Nephron progenitor cell (in vitro differentiated cells): ENCODE results near the gene CYB5A.
"Not testable (repeated sequence)": the region's sequence is repeated elsewhere in the genome, so short reads cannot be mapped to it uniquely, and the experiment has no call there.

ENCODE experiments used
- DNase-seq: peaks from one replicate; pipeline ENCODE4 v3.0.0; 2021
- H3K27ac Mint-ChIP-seq: 2 replicates; pipeline ENCODE4 v1.8.0; 2021; ENCODE audit warnings: mild to moderate bottlenecking, moderate library complexity, mixed read lengths
- H3K27me3 Mint-ChIP-seq: 2 replicates; pipeline ENCODE4 v1.8.0; 2021; ENCODE audit warnings: mild to moderate bottlenecking, low read depth, mixed read lengths; ENCODE audit not compliant: poor library complexity
- H3K36me3 Mint-ChIP-seq: 2 replicates; pipeline ENCODE4 v1.8.0; 2021; ENCODE audit warnings: low read depth, mixed read lengths
- H3K4me1 Mint-ChIP-seq: 2 replicates; pipeline ENCODE4 v1.8.0; 2021; ENCODE audit warnings: mixed read lengths
- H3K4me3 Mint-ChIP-seq: 2 replicates; pipeline ENCODE4 v1.8.0; 2021; ENCODE audit warnings: mild to moderate bottlenecking, moderate library complexity, mixed read lengths
- H3K9me3 Mint-ChIP-seq: 2 replicates; pipeline ENCODE4 v1.8.0; 2021; ENCODE audit warnings: mild to moderate bottlenecking, moderate library complexity, mixed read lengths
- TF ChIP-seq, protein P1 (sequence below): fragments of 200-600 bp; sonication (generic); IDR thresholded peaks from 2 replicates; pipeline ENCODE4 v1.5.0; 2021; ENCODE audit warnings: antibody characterized with exemption

The CYB5A gene

DNA sequence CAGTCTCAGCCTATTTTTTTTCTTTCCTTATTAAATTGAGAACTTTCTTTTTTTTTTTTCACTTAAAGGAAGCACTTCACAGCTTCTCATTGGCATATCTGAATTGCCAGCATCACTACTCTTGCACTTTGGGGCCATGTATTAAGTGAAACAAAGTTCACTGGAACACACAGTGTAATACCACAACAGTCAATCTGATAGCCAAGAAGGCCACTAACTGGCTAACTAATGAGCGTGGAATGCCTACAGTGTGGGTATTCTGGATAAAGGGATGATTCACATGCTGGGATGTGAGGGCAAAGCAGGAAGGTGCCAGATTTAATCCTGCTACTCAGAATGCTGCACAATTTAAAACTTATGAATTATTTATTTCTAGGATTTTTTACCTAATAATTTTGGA is 12.2 kb upstream of the CYB5A start:
- Mint-ChIP-seq H3K9me3 (peaks cover 12% of the 10 kb centered on the region), H3K4me3 (no peak overlapping the region), H3K4me1 (peaks cover 6% of the 10 kb centered on the region), H3K27ac (no peak overlapping the region), H3K36me3 (no peaks in the 10 kb centered on the region), H3K27me3 (no peaks in the 10 kb centered on the region)
- no peak for DNase-seq
- TF ChIP-seq, protein P1, sequence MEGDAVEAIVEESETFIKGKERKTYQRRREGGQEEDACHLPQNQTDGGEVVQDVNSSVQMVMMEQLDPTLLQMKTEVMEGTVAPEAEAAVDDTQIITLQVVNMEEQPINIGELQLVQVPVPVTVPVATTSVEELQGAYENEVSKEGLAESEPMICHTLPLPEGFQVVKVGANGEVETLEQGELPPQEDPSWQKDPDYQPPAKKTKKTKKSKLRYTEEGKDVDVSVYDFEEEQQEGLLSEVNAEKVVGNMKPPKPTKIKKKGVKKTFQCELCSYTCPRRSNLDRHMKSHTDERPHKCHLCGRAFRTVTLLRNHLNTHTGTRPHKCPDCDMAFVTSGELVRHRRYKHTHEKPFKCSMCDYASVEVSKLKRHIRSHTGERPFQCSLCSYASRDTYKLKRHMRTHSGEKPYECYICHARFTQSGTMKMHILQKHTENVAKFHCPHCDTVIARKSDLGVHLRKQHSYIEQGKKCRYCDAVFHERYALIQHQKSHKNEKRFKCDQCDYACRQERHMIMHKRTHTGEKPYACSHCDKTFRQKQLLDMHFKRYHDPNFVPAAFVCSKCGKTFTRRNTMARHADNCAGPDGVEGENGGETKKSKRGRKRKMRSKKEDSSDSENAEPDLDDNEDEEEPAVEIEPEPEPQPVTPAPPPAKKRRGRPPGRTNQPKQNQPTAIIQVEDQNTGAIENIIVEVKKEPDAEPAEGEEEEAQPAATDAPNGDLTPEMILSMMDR, result no peak

DNA sequence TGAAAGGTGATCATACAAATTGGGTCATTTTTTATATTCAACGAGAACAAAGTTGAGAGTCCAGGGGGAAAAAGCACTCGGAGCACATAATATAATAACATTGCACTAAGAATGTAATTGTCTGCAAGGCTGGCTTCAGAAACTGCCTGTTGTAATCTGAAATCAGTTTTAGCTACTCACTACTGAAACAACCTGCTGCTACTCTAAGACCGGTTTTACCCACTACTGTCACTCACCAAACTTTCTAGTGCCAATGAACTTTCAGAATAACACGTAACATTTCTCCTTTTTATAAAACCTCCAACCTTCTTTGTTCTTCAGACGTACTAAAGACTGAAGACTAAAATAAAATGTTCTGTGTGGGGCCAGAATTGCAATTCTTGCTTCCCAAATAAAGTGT is 11.5 kb upstream of the CYB5A start:
- no peaks in the 10 kb centered on the region for H3K27me3 Mint-ChIP-seq
- H3K4me3 Mint-ChIP-seq, result no peak overlapping the region
- peaks cover 18% of the 10 kb centered on the region for H3K9me3 Mint-ChIP-seq
- peaks cover 6% of the 10 kb centered on the region for H3K4me1 Mint-ChIP-seq
- peaks cover 2% of the 10 kb centered on the region for H3K36me3 Mint-ChIP-seq
- DNase-seq, result no peak
- TF ChIP-seq, protein P1, result no peak
- no peak overlapping the region for H3K27ac Mint-ChIP-seq

DNA sequence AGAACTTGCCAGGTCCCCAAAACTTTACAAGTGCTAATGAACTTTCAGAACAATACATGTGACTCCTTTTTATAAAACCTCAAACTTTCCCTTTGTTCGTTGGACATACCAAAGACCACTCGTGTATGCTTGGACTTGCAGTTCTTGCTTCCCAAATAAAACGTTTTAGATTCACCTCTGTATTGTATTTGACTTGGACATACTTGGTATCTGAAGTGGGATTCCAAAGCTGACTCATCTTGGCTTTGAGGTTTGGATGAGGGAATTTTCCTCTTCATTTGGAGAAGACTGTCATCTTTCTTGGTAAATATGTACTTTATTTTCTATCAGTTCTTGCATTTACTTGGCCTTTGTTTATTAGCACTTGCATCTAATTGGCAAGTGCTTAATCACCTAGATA is 8.0 kb upstream of the CYB5A start:
- TF ChIP-seq, protein P1, result no peak
- Mint-ChIP-seq H3K4me3 (no peak overlapping the region), H3K4me1 (peaks cover 6% of the 10 kb centered on the region), H3K27ac (no peak overlapping the region), H3K9me3 (peaks cover 16% of the 10 kb centered on the region), H3K36me3 (peaks cover 4% of the 10 kb centered on the region), H3K27me3 (no peaks in the 10 kb centered on the region)
- no peak for DNase-seq

DNA sequence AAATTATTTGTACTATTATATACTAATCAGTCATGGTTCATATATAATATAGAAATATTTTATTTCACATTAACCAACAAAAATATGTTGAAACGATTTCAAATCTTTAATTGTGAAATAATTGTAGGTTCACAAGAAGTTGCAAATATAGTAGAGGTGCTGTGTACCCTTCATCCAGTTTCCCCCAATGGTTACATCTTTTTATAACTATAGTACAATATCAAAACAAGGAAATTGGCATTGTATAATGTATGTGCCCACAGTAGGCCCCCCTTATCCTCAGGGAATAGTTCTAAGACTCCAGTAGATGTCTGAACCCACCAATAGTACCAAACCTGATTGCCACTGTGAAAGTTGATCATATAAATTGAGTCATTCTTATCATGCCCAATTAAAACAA is 7.4 kb upstream of the CYB5A start:
- Mint-ChIP-seq H3K4me3 (no peak overlapping the region), H3K36me3 (peaks cover 4% of the 10 kb centered on the region), H3K9me3 (peaks cover 16% of the 10 kb centered on the region), H3K27ac (no peak overlapping the region), H3K4me1 (peaks cover 6% of the 10 kb centered on the region), H3K27me3 (no peaks in the 10 kb centered on the region)
- DNase-seq, result no peak
- TF ChIP-seq, protein P1, result no peak

DNA sequence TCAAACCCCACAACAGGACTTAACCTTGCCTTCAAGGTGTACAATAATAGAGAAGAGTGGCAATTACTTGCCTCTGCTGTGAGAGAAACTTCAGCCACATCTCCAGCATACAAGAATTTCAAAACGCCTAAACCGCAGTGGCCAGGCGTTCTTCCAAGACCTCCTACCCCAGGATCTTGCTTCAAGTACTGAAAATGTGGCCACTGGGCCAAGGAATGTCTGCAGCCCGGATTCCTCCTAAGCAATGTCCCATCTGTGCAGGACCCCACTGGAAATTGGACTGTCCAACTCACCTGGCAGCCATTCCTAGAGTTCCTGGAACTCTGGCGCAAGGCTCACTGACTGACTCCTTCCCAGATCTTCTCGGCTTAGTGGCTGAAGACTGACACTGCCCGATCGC is 2.8 kb upstream of the CYB5A start:
- Mint-ChIP-seq H3K27me3 (peaks cover 16% of the 10 kb centered on the region), H3K27ac (no peak overlapping the region), H3K9me3 (peaks cover 13% of the 10 kb centered on the region), H3K4me3 (no peak overlapping the region), H3K4me1 (peaks cover 9% of the 10 kb centered on the region), H3K36me3 (peaks cover 4% of the 10 kb centered on the region)
- DNase-seq, result no peak
- TF ChIP-seq, protein P1, result no peak

DNA sequence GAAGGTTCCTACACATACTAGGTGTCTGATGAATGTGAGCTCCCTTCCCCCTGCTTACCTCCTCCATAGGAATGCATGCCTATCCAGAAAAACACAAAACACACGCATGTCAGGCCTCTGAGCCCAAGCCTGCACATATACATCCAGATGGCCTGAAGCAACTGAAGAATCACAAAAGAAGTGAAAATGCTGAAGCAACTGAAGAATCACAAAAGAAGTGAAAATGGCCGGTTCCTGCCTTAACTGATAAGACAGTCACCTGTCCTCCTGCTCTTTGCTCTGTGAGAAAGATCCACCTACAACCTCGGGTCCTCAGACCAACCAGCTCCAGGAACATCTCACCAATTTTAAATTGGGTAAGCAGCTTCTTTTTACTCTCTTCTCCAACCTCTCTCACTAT is 1.2 kb upstream of the CYB5A start:
- H3K4me3 Mint-ChIP-seq, DNase-seq, H3K27ac Mint-ChIP-seq, H3K36me3 Mint-ChIP-seq, H3K9me3 Mint-ChIP-seq: not testable (repeated sequence)
- peaks cover 20% of the 10 kb centered on the region for H3K27me3 Mint-ChIP-seq
- peaks cover 22% of the 10 kb centered on the region for H3K4me1 Mint-ChIP-seq

DNA sequence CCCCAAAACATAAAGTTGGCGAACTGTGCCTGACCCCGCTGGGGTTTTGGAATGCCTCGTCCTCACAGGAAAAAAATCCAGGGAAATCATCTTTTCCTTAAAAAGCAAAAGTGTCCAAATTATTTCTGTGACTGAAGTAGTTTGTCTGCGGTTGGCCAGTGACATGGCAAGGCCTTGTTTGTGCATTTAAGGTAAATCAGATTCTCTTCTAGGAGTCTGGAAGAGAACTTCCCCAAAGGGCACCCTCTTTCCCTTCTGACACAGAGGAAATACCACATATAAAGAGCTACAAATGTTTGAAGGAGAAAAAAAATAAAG is 737 bp upstream of the CYB5A start:
- peaks cover 20% of the 10 kb centered on the region for H3K27me3 Mint-ChIP-seq
- no peak for DNase-seq
- TF ChIP-seq, protein P1, result no peak
- peaks cover 23% of the 10 kb centered on the region for H3K4me1 Mint-ChIP-seq
- H3K27ac Mint-ChIP-seq, result no peak overlapping the region
- no peak overlapping the region for H3K4me3 Mint-ChIP-seq
- no peaks in the 10 kb centered on the region for H3K36me3 Mint-ChIP-seq
- H3K9me3 Mint-ChIP-seq, result no peaks in the 10 kb centered on the region
